Erythroblast (primary cell): ENCODE results near the gene PSKH1.
A peak's percentile ranks its signal among the peaks of the same experiment; 100 is the strongest.

Experiments
- DNase-seq, 2 experiments: peaks; one replicate each; lab custom pipeline; 2025; lab: John Stamatoyannopoulos, UW
- GATA1 ChIP-seq: IDR thresholded peaks from 2 replicates; pipeline ENCODE4 v1.6.1; 2011; ENCODE audit warnings: low read depth, mild to moderate bottlenecking, control low read depth, low read length, moderate library complexity
- POLR2A ChIP-seq: IDR thresholded peaks from 2 replicates; pipeline ENCODE4 v1.6.1; 2011; ENCODE audit warnings: mild to moderate bottlenecking, low read length

PSKH1 gene

DNA sequence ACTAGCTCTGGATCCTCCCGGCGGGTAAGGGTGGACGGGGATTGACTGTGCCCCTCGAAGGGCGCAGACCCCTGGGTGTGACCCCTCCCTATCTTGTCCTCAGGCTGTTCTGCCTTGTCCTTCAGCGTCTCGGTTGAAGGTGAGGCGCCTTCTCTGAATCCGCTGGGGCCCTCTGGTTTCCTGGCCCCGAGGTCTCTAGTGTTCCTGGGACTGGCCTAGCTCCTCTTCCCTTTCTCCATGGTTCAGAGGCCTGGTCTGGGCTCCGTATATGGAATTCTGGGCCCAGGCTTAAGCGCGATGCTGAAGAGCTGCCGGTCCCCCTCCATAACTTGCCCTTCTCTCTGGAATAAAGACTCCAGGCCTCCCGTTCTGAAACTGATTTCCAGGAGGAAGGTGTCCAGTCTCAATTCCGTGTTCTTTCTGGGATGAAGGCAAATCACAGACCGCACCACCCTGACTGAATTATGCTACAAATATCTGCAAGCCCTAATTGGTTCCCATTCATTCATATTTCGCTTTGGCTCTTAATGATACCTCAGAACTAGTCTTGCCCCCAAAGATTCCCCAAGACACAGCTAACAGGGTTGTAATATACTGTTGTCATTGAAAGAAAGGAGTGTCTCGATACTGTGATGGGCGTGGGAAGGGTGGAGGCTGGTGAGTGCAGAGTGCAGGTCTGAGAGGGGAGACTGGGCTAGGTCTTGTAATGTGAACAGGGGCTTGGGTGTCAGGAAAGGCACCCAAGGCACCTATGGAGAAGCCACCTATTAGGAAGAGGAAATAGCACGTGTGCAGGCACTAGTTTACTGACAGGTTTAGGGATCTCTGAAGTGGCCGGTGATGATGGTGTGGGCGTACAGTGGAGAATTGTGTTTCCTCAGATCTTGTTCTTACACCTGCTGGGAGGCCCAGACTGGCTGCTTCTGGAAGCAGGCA is 19.4 kb upstream of the PSKH1 start:
- no peak for TF ChIP-seq POLR2A
- TF ChIP-seq GATA1 = no peak
- DNase-seq = peak; percentile 36 to 43

DNA sequence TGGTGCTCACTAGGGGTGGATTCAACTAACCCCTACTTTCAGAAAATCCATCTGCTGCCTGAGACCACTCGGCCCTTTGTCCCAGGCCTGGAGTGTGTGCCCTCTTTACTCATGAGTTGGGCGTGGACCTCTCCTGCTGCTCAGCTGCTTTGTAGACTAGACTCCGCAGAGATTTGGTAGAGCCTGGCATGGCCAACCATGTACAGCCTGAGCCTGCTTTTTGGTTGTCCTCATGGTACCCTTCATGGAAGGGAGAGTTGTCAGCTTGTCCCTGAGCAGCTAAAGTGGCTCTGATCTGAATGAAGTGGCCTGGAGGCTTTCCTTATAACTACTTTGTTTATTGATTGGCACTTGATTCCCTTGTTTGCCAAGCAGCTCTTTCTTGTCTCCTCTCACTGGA is 18.7 kb upstream of the PSKH1 start:
- no peak for TF ChIP-seq POLR2A
- no peak for TF ChIP-seq GATA1
- no peak for DNase-seq

DNA sequence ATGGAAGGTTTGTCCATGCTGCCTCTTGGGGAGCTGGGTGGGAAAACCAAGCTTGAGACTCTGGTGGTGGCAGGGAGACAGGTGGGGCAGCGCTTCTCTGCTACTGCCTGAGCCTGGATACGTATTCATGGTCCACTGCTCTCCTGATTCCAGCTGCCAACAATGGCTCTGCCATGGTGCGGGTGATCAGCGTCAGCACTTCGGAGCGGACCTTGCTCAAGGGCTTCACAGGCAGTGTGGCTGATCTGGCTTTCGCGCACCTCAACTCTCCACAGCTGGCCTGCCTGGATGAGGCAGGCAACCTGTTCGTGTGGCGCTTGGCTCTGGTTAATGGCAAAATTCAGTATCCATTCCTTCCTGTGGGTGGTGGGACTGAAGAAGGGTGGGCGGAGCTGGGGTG is 16.0 kb upstream of the PSKH1 start:
- DNase-seq = no peak
- TF ChIP-seq GATA1 = no peak
- no peak for TF ChIP-seq POLR2A

DNA sequence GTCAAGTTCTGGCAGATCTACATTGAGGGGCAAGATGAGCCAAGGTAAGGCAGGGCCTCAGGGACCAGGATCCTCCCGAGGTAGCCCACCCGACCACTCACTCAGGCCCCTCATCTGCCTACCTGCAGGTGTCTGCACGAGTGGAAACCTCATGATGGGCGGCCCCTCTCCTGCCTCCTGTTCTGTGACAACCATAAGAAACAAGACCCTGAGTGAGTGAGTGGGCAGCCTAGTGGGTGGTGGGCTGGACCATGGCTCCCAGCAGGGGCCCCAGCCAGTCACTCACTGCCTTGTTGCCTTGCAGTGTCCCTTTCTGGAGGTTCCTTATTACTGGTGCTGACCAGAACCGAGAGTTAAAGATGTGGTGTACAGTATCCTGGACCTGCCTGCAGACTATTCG is 14.8 kb upstream of the PSKH1 start:
- no peak for DNase-seq
- TF ChIP-seq GATA1 (no peak), POLR2A (no peak)

DNA sequence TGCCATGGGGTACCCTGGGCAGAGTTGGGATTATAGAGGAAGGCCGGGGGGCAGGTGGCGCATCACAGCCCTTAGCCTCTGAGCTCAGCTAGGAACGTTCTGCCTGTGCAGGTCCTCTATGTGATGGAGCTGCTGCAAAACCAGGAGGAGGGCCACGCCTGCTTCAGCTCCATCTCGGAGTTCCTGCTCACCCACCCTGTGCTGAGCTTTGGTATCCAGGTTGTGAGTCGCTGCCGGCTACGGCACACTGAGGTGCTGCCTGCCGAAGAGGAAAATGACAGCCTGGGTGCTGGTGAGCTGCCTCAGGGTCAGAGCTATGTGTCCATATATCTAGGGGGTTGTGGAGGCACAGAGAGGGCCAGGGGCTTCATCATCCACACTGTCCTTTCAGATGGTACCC is 14.2 kb upstream of the PSKH1 start:
- no peak for DNase-seq
- TF ChIP-seq POLR2A (no peak), GATA1 (no peak)

DNA sequence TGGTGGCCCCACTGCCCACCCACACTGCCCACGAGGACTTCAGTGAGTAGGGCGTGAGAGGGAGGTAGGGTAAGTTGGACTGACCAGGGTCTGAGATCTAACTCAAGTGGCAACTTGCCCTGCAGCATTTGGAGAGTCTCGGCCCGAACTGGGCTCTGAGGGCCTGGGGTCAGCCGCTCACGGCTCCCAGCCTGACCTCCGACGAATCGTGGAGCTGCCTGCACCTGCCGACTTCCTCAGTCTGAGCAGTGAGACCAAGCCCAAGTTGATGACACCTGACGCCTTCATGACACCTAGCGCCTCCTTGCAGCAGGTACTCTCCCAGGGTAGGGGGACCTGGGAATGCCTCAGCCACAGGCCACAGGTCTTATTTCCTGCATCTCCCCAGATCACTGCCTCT is 13.6 kb upstream of the PSKH1 start:
- no peak for TF ChIP-seq GATA1
- no peak for TF ChIP-seq POLR2A
- no peak for DNase-seq

DNA sequence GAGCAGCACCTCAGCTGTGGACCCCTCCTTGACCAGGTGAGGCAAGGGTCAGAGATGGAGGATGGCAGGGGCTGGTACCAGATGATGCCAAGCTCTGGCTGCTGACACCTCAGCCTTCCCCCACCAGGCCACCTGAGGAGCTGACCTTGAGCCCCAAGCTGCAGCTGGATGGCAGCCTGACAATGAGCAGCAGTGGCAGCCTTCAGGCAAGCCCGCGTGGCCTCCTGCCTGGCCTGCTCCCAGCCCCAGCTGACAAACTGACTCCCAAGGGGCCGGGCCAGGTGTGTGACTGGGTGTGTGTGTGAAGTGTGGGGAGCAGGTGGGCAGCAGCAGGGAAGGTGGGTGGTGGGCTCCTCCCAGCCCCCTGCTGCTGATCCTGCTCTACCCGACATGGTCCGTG is 13.1 kb upstream of the PSKH1 start:
- no peak for TF ChIP-seq GATA1
- no peak for TF ChIP-seq POLR2A
- DNase-seq = no peak

DNA sequence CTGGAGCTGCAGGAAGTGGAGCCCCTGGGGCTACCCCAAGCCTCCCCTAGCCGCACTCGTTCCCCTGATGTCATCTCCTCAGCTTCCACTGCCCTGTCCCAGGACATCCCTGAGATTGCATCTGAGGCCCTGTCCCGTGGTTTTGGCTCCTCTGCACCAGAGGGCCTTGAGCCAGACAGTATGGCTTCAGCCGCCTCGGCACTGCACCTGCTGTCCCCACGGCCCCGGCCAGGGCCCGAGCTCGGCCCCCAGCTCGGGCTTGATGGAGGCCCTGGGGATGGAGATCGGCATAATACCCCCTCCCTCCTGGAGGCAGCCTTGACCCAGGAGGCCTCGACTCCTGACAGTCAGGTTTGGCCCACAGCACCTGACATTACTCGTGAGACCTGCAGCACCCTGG is 12.5 kb upstream of the PSKH1 start:
- TF ChIP-seq GATA1 = no peak
- TF ChIP-seq POLR2A = no peak
- no peak for DNase-seq

DNA sequence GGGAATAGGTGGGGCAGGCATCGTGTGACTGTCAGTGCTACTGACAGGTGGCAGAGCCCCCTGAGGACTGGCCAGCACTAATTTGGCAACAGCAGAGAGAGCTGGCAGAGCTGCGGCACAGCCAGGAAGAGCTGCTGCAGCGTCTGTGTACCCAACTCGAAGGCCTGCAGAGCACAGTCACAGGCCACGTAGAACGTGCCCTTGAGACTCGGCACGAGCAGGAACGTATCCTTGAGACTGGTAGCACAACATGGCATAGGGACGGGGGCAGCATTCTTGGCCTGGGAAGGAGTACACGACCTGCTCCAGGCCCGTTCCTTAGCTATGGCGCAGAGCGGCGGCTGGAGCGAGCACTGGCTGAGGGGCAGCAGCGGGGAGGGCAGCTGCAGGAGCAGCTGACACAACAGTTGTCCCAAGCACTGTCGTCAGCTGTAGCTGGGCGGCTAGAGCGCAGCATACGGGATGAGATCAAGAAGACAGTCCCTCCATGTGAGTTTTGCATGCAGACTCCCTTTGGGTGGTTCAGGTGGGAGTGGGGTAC is 11.4 kb upstream of the PSKH1 start:
- no peak for DNase-seq
- TF ChIP-seq GATA1 = no peak
- no peak for TF ChIP-seq POLR2A

DNA sequence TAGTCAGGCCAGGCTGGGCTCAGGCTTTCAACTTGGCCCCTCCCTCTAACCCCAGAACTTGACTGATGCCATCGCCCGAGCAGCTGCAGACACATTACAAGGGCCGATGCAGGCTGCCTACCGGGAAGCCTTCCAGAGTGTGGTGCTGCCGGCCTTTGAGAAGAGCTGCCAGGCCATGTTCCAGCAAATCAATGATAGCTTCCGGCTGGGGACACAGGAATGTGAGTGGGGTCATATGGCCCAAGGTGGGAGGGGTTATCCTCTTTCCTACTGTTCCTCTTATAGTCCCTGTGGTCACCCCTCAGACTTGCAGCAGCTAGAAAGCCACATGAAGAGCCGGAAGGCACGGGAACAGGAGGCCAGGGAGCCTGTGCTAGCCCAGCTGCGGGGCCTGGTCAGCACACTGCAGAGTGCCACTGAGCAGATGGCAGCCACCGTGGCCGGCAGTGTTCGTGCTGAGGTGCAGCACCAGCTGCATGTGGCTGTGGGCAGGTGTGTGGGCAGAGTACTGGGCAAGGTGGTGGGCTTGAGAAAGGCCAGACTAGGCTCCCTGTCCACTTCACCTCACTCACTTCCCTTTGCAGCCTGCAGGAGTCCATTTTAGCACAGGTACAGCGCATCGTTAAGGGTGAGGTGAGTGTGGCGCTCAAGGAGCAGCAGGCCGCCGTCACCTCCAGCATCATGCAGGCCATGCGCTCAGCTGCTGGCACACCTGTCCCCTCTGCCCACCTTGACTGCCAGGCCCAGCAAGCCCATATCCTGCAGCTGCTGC is 10.5 kb upstream of the PSKH1 start:
- TF ChIP-seq GATA1 (no peak), POLR2A (no peak)

DNA sequence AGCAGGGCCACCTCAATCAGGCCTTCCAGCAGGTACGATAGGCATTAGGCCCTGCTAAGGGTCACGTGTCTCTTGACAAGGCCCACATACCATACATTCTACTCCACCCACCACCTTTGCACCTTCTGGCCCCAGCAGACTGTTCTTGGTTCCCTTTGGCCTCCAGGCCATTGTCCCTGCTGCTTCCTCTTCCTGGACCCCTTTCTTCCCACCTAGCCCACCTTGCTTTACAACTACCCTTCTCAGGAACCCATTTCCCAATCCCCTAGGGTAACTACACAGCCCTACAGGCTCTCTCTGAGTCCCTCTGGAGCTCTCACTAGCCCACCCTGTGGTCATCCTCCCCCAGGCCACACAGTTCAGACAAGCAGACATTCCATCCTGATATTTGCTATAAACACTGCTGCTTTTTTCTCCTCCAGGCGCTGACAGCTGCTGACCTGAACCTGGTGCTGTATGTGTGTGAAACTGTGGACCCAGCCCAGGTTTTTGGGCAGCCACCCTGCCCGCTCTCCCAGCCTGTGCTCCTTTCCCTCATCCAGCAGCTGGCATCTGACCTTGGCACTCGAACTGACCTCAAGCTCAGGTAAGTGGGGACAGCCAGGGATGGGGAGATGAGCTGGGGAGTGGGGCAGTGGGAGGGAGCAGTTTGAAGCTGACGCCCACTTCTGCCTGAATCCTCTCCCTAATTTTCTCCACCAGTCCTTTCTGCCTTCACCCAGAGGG is 9.7 kb upstream of the PSKH1 start:
- DNase-seq = no peak
- TF ChIP-seq POLR2A = no peak
- TF ChIP-seq GATA1 = no peak

More for the DNA sequence above, 10.5 kb upstream of the PSKH1 start:
- no peak for DNase-seq

DNA sequence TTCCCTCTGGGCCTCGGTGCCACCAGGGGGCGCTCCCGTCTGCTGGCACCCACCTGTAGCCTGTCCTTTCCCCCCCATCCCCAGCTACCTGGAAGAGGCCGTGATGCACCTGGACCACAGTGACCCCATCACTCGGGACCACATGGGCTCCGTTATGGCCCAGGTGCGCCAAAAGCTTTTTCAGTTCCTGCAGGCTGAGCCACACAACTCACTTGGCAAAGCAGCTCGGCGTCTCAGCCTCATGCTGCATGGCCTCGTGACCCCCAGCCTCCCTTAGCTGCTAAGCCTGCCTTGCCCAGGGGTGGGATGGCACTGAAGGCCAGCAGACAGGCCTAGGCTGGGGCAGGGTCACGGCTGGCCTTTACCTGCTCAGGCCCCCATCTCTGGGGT is 9.2 kb upstream of the PSKH1 start:
- TF ChIP-seq GATA1 (no peak), POLR2A (no peak)
- DNase-seq = peak; percentile 56 to 79

DNA sequence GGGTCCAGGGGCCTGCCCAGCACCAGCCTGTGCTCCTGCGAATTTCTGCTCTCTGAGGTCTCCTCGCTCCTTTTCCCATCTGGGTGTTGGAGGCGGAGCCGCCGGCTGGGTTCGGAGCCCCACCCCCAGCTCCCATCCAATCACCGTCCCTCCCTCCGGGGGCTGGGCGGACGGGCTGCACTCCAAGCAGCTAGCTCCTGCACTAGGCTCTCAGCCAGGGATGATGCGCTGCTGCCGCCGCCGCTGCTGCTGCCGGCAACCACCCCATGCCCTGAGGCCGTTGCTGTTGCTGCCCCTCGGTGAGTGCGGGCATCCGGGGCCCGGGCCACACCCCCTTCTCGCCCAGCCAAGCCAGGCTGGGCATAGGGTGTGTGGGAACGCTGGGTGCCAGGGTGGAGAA is 8.4 kb upstream of the PSKH1 start, which contains the start of gene NRN1L:
NRN1L (plus strand) TSS at position 202 of the 400 bp plus-strand sequence; CDS start at position 221, 19 bp downstream.
- TF ChIP-seq GATA1 = no peak
- TF ChIP-seq POLR2A = no peak
- no peak for DNase-seq
